GM10266 (cell line): ENCODE results near the gene UBR3.

Experiments used
- DNase-seq: peaks from one replicate; pipeline ENCODE4 v3.0.0; 2012; ENCODE audit errors: extremely low spot score
- TF ChIP-seq, protein P1 (sequence below): IDR thresholded peaks from 2 replicates; pipeline ENCODE4 v1.5.1; 2012; ENCODE audit warnings: mild to moderate bottlenecking, low read depth; ENCODE audit not compliant: control insufficient read depth, insufficient read depth; ENCODE audit errors: missing control alignments

Gene UBR3

DNA sequence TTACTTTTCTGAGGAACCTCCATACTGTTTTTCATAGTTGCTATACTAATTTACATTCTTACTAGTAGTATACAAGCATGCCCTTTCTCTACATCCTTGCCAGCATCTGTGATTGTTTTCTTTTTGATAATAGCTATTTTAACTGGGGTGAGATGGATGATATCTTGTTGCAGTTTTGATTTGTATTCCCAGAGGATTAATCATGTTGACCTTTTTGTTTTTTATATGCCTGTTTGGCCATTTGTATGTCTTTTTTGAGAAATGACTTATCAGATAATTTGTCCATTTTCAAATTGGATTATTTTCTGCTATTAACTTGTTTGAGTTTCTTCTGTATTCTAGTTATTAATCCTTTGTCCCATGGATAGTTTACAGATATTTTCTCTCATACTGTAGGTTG, 141.5 kb downstream of the UBR3 start:
- TF ChIP-seq, protein P1, sequence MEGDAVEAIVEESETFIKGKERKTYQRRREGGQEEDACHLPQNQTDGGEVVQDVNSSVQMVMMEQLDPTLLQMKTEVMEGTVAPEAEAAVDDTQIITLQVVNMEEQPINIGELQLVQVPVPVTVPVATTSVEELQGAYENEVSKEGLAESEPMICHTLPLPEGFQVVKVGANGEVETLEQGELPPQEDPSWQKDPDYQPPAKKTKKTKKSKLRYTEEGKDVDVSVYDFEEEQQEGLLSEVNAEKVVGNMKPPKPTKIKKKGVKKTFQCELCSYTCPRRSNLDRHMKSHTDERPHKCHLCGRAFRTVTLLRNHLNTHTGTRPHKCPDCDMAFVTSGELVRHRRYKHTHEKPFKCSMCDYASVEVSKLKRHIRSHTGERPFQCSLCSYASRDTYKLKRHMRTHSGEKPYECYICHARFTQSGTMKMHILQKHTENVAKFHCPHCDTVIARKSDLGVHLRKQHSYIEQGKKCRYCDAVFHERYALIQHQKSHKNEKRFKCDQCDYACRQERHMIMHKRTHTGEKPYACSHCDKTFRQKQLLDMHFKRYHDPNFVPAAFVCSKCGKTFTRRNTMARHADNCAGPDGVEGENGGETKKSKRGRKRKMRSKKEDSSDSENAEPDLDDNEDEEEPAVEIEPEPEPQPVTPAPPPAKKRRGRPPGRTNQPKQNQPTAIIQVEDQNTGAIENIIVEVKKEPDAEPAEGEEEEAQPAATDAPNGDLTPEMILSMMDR = no peak
- DNase-seq = no peak

DNA sequence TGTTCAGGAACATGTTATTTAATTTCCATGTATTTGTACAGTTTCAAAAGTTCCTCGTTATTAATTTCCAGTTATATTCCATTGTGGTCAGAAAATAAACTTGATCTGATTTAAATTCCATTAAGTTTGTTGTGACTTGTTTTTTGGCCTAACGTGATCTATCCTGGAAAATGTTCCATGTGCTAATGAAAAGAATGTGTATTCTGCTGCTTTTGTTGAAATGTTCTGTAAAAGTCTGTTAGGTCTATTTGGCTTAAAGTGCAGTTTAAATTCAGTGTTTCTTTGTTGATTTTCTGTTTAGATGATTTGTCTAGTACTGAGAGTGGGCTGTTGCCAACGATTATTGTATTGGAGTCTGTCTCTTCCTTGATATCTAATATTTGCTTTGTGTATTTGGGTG, 148.0 kb downstream of the UBR3 start:
- DNase-seq = no peak
- TF ChIP-seq, protein P1 = no peak

DNA sequence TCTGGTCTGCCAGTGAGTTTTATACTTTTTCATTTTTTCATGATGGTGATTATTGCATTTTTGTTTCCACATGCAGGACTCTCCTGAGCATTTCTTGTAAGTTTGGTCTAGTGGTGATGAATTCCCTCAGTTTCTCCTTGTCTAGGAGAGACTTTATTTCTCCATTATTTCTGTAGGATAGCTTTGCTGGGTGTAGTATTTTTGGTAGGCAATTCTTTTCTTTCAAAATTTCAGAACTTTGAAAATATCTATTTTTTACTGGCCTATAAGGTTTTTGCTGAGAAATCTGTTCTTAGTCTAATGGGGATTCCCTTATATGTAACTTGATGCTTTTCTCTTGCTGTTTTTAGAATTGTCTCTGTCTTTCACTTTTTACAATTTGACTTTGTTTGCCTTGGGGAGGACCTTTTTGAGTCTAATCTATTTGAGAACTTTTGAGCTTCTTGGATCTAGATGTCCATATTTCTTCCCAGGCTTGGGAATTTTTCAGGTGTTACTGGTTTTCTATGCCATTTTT, 149.1 kb downstream of the UBR3 start:
- no peak for DNase-seq
- TF ChIP-seq, protein P1 = no peak

DNA sequence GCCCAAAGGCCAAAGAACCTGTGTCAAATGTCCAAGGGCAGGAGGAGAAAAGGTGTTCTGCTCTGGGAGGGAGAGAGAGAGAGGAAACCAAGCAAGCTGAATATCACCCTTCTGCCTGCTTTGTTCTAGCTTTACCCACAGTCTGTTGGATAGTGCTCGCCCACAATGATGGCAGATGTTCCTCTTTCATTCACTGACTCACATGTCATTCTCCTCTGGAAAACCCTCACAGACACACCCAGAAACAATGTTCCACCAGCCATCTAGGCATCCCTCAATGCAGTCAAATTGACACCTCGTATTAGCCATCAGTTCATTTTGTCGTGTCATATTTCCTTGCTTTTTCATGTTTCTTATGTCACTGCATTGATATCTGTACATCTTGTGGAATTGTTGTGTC, 150.3 kb downstream of the UBR3 start:
- no peak for DNase-seq
- TF ChIP-seq, protein P1 = no peak

DNA sequence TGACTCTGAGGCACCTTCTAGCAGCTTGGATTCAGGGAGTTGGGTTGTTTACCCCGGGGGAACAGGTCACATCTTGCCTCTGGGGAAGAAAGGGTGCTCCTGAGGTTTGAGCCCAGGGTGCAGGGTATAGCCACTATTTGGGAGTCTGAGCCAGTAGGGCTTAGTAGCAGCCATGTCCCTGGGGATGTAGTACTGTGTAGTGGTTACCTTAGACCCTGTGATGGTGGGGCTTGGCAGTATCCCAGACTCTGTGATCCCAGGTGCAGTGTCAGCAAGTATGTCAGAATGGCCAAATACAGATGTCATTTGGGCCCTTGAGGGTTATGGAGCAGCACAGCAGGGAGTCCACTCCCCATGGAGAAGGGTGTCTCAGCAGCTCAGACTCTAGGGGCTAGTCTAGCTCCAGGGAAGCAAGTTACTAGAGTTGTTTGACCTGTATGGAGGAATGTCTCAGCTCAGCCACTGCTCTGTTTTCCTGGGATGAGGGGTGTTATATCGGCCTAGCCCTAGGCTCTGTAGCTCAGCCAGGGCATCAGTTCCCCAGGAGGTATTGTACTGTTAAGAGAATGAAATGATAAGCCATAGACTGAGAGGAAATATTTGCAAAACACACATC, 151.3 kb downstream of the UBR3 start:
- DNase-seq = no peak
- TF ChIP-seq, protein P1 = no peak

DNA sequence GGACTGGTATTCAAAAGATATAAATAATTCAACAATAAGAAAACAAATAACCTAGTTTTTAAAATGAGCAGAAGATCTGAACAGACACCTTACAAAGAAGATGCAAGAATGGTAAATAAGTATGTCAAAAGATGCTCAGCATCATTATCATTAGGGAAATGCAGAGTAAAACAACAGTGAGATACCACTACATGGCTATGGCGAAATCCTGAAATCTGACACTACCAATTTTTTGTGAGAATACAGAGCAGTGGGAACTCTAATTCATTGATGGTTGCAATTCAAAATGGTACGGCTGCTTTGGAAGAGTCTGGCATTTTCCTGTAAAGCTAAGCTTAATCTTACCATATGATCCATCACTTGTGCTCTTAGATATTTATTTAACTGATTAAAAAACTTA, 151.8 kb downstream of the UBR3 start:
- DNase-seq = no peak
- TF ChIP-seq, protein P1 = no peak

DNA sequence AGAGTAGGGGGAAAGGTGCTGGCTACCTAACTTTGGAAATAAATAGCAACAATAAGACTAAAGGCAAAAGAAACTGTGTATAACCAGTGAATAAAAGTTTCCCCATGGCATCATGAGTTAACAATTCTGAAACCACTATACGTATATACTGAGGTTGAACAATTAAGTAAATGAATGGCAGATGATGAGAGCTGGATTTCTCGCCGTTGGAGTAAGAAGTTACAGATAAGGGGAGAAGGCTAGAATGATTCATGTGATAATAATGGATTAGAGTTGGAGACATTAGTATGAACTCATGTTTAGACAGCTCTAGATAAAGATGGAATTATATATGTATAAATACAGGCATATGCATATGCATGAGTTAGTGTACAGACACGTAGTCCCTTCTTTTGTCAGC, 152.7 kb downstream of the UBR3 start:
- TF ChIP-seq, protein P1 = no peak
- no peak for DNase-seq
